ENCODE data around the gene ITSN1.

Gene ITSN1

GRCh38 chr21:33854604-33855003 lies 212.3 kb downstream of the ITSN1 start (continued):
- TF ChIP-seq CSRNP3 (CRISPR knock-in tag; IDR thresholded peaks at IDR 0.05), result no peak
- no peak for TF ChIP-seq ZFP30 (CRISPR knock-in tag; IDR thresholded peaks at IDR 0.05)
- TF ChIP-seq ZFP3 (CRISPR knock-in tag; IDR thresholded peaks at IDR 0.05), result no peak
- TF ChIP-seq CSDC2 (CRISPR knock-in tag; IDR thresholded peaks at IDR 0.05), result no peak
- no peak for TF ChIP-seq ZNF565 (CRISPR knock-in tag; conservative IDR thresholded peaks at IDR 0.05; ENCODE audit: low read depth)
- no peak for TF ChIP-seq TSHZ2 (CRISPR knock-in tag; IDR thresholded peaks at IDR 0.05)
- no peak for TF ChIP-seq SNAI2 (CRISPR knock-in tag; IDR thresholded peaks at IDR 0.05)
- no peak for TF ChIP-seq PPARA (CRISPR knock-in tag; IDR thresholded peaks at IDR 0.05; ENCODE audit: borderline replicate concordance)
- TF ChIP-seq ZNF70 (CRISPR knock-in tag; IDR thresholded peaks at IDR 0.05), result no peak

- no peak for ATAC-seq
- no peak for TF ChIP-seq ZNF8 (CRISPR knock-in tag; IDR thresholded peaks at IDR 0.05)
- TF ChIP-seq OSR1 (CRISPR knock-in tag; IDR thresholded peaks at IDR 0.05), result no peak
- TF ChIP-seq ZFP3 (CRISPR knock-in tag; IDR thresholded peaks at IDR 0.05), result no peak
- TF ChIP-seq ZC3H10 (CRISPR knock-in tag; IDR thresholded peaks at IDR 0.05), result no peak
- TF ChIP-seq TCF4 (CRISPR knock-in tag; IDR thresholded peaks at IDR 0.05; ENCODE audit: borderline replicate concordance), result no peak
- no peak for TF ChIP-seq PPARA (CRISPR knock-in tag; IDR thresholded peaks at IDR 0.05; ENCODE audit: borderline replicate concordance)
- no peak for TF ChIP-seq POU6F1 (CRISPR knock-in tag; IDR thresholded peaks at IDR 0.05; ENCODE audit: borderline replicate concordance, low read depth)
- TF ChIP-seq TOX (CRISPR knock-in tag; IDR thresholded peaks at IDR 0.05; ENCODE audit: borderline replicate concordance), result no peak
- TF ChIP-seq CSRNP3 (CRISPR knock-in tag; IDR thresholded peaks at IDR 0.05), result no peak
- no peak for TF ChIP-seq SNAI2 (CRISPR knock-in tag; IDR thresholded peaks at IDR 0.05)
- no peak for TF ChIP-seq ISL1 (CRISPR knock-in tag; IDR thresholded peaks at IDR 0.05)
- TF ChIP-seq ZNF565 (CRISPR knock-in tag; conservative IDR thresholded peaks at IDR 0.05; ENCODE audit: low read depth), result no peak
- no peak for TF ChIP-seq GLIS3 (CRISPR knock-in tag; IDR thresholded peaks at IDR 0.05)
- no peak for TF ChIP-seq TSHZ2 (CRISPR knock-in tag; IDR thresholded peaks at IDR 0.05)
- no peak for TF ChIP-seq RARB (CRISPR knock-in tag; IDR thresholded peaks at IDR 0.05)
- TF ChIP-seq ZNF70 (CRISPR knock-in tag; IDR thresholded peaks at IDR 0.05), result no peak
- no peak for TF ChIP-seq ZFP30 (CRISPR knock-in tag; IDR thresholded peaks at IDR 0.05)
- no peak for TF ChIP-seq BACH2 (CRISPR knock-in tag; IDR thresholded peaks at IDR 0.05; ENCODE audit: borderline replicate concordance)
- TF ChIP-seq PATZ1 (CRISPR knock-in tag; IDR thresholded peaks at IDR 0.05; ENCODE audit: borderline replicate concordance), result no peak
These were observed 212.9 kb downstream of the ITSN1 start for GRCh38 chr21:33855190-33855589.
